Activated naive CD8-positive, alpha-beta T cell treated with anti-CD3 and anti-CD28 coated beads, Interleukin-2, amount 50 U/mL, for 24 hours (primary cell): ENCODE data around the gene RNF182.
"Not testable (repeated sequence)": the region's sequence is repeated elsewhere in the genome, so short reads cannot be mapped to it uniquely, and the experiment has no call there.

Source experiments
- ATAC-seq: fragments of 150-1000 bp; cut with Tn5 transposase; one replicate; pipeline ENCODE4 v1.10.0; 2021
- DNase-seq: peaks from one replicate; pipeline ENCODE4 v3.0.0; 2021
- H3K27ac Mint-ChIP-seq: one replicate; pipeline ENCODE4 v1.8.0; 2021; ENCODE audit warnings: mild to moderate bottlenecking, mixed read lengths
- H3K27me3 Mint-ChIP-seq: one replicate; pipeline ENCODE4 v1.8.0; 2021; ENCODE audit warnings: mixed read lengths
- H3K36me3 Mint-ChIP-seq: one replicate; pipeline ENCODE4 v1.8.0; 2021; ENCODE audit warnings: low read depth, mixed read lengths
- H3K4me1 Mint-ChIP-seq: one replicate; pipeline ENCODE4 v1.8.0; 2021; ENCODE audit warnings: mixed read lengths
- H3K4me3 Mint-ChIP-seq: one replicate; pipeline ENCODE4 v1.8.0; 2021; ENCODE audit warnings: mild to moderate bottlenecking, moderate library complexity, mixed read lengths
- H3K9me3 Mint-ChIP-seq: one replicate; pipeline ENCODE4 v1.8.0; 2021; ENCODE audit warnings: mixed read lengths

Gene RNF182

GRCh38 chr6:13972602-13973001 lies 47.9 kb downstream of the RNF182 start:
- peaks cover 17% of the 10 kb centered on the region for H3K27me3 Mint-ChIP-seq
- not testable (repeated sequence) for H3K4me3 Mint-ChIP-seq, ATAC-seq, H3K4me1 Mint-ChIP-seq, H3K27ac Mint-ChIP-seq, H3K36me3 Mint-ChIP-seq, DNase-seq
- H3K9me3 Mint-ChIP-seq: peaks cover 23% of the 10 kb centered on the region

DNA sequence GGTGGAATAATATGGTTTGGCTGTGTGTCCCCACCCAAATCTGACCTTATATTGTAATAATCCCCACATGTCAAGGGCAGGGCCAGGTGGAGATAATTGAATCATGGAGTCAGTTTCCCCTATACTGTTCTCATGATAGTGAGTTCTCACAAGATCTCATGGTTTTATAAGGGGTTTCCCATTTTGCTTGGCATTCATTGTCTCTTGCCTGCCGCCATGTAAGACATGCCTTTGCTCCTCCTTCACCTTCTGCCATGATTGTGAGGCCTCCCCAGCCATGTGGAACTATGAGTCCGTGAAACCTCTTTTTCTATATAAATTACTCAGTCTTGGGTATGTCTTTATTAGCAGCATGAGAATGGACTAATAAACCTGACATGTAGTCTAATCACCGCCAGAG lies 48.7 kb downstream of the RNF182 start:
- H3K4me1 Mint-ChIP-seq, ATAC-seq, H3K36me3 Mint-ChIP-seq, H3K4me3 Mint-ChIP-seq, DNase-seq, H3K27ac Mint-ChIP-seq: not testable (repeated sequence)
- peaks cover 23% of the 10 kb centered on the region for H3K9me3 Mint-ChIP-seq
- peaks cover 12% of the 10 kb centered on the region for H3K27me3 Mint-ChIP-seq

GRCh38 chr6:13978102-13978640 lies 53.4 kb downstream of the RNF182 start:
- no peak for DNase-seq
- Mint-ChIP-seq H3K4me1 (no peaks in the 10 kb centered on the region), H3K27me3 (peaks cover 6% of the 10 kb centered on the region), H3K27ac (no peak overlapping the region), H3K4me3 (no peak overlapping the region), H3K36me3 (no peaks in the 10 kb centered on the region), H3K9me3 (peaks cover 5% of the 10 kb centered on the region)
- no peak for ATAC-seq

- Mint-ChIP-seq H3K27ac (no peak overlapping the region), H3K4me1 (no peaks in the 10 kb centered on the region), H3K4me3 (no peak overlapping the region), H3K36me3 (no peaks in the 10 kb centered on the region), H3K9me3 (peaks cover under 1% of the 10 kb centered on the region), H3K27me3 (peaks cover 13% of the 10 kb centered on the region)
- ATAC-seq (no peak), DNase-seq (no peak)
These were observed 54.0 kb downstream of the RNF182 start for GRCh38 chr6:13978787-13979186.

DNA sequence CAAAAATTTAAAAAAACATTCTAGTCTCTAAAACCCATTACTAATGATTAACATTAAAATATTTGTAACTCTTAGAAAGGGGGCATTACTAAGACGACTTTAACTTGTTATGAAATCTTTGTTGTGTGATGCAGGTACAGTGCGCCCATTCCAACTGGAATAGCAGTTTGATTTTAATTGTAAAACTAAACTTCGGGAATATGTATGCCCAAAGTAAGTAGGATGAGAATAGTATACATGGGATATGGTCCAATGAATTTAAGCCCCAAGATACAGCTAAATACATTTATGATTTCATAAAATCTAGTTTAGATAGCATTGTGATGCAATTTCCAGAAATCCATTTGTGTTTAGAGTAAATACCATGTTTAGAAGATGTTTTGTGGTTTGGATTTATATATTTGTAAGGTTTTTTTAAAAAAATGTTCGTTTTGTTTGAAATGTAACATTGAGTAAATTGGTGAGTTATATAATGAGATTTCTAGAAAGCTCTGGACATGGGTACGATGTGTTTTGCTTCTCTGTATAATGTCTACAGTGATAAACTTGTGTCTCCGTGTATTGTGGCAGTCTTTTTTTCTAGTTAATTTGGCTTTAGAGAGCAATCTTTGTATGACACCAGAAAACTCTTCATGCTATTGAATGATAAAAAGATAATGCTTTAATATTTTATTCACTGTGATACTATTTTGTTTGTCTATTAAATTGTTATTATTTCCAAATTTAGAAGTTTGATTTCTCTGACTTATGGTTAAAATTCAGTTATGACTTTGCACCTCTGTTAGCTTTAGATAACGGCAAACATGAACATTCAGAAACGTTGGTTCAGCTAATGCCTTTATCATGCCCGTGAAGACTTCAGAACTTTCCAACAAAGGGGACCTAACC lies 54.8 kb downstream of the RNF182 start:
- H3K9me3 Mint-ChIP-seq: no peaks in the 10 kb centered on the region
- no peaks in the 10 kb centered on the region for H3K4me1 Mint-ChIP-seq
- no peaks in the 10 kb centered on the region for H3K36me3 Mint-ChIP-seq
- no peak overlapping the region for H3K4me3 Mint-ChIP-seq
- DNase-seq: no peak
- H3K27ac Mint-ChIP-seq: no peak overlapping the region
- H3K27me3 Mint-ChIP-seq: peaks cover 19% of the 10 kb centered on the region
- no peak for ATAC-seq

GRCh38 chr6:13980534-13980933 lies 55.8 kb downstream of the RNF182 start:
- Mint-ChIP-seq H3K27ac (no peak overlapping the region), H3K9me3 (no peaks in the 10 kb centered on the region), H3K4me3 (no peak overlapping the region), H3K27me3 (peaks cover 21% of the 10 kb centered on the region), H3K4me1 (no peaks in the 10 kb centered on the region), H3K36me3 (no peaks in the 10 kb centered on the region)
- DNase-seq (no peak), ATAC-seq (no peak)

GRCh38 chr6:13985663-13986325 lies 61.0 kb downstream of the RNF182 start:
- ATAC-seq (no peak), DNase-seq (no peak)
- Mint-ChIP-seq H3K9me3 (no peaks in the 10 kb centered on the region), H3K36me3 (no peaks in the 10 kb centered on the region), H3K27me3 (peaks cover 48% of the 10 kb centered on the region), H3K4me3 (no peak overlapping the region), H3K27ac (no peak overlapping the region), H3K4me1 (no peaks in the 10 kb centered on the region)

DNA sequence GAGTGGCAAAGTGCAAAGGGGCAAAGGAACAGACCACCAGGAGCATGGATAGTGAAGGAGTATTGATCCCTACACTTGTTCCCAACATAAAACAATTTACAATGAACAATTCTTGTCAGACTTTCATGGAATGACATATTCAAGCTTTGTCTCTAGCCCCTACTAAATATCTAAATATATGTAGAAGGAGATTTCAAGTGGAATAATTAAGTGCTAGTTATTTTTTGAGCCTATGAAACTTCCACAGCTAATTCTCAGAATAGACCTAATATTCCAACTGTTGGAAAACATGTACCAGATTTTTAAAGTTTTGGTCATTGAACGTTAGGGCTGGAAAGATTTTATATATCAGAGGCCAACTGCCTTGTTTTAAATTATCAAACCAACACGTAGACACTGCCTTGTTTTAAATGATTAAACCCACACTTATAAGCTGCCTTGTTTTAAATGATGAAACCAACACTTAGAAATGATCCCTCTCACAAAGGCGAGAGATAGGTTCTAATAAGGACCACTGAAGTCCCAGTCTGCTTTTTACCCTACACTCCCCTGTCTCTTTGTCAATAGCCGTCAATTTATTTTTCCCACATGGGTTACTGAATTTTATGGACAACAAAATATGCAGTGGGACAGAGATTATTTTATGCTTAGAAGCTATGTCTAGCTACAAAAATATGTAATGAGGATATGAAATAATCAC lies 62.1 kb downstream of the RNF182 start:
- ATAC-seq (no peak), DNase-seq (no peak)
- no peaks in the 10 kb centered on the region for H3K9me3 Mint-ChIP-seq
- no peak overlapping the region for H3K4me3 Mint-ChIP-seq
- no peaks in the 10 kb centered on the region for H3K4me1 Mint-ChIP-seq
- peaks cover 48% of the 10 kb centered on the region for H3K27me3 Mint-ChIP-seq
- H3K36me3 Mint-ChIP-seq: no peaks in the 10 kb centered on the region
- H3K27ac Mint-ChIP-seq: no peak overlapping the region

DNA sequence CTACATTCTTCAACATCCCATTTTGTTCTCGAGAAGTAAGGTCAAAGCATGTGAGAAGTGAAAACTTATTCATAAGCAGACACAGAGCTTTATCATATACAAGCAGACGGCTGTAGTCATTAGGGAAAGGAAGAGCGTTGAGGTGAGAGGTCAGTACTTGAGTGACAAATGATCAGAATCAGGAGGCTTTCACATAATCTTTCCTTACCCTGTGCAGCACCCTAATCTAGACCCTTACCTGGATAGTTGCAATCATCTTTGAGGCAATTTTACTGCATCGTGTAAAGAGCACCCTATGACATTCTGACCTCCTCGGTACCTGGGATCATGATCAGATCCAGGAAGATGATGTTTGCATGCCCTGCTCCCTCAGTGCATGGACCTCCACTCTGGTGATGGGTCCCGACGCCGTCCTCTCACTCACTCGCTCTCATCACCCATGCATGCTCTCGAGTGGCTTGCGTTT lies 62.7 kb downstream of the RNF182 start:
- H3K27me3 Mint-ChIP-seq: peaks cover 45% of the 10 kb centered on the region
- H3K4me3 Mint-ChIP-seq: no peak overlapping the region
- DNase-seq (no peak), ATAC-seq (no peak)
- no peaks in the 10 kb centered on the region for H3K4me1 Mint-ChIP-seq
- H3K9me3 Mint-ChIP-seq: no peaks in the 10 kb centered on the region
- H3K36me3 Mint-ChIP-seq: no peaks in the 10 kb centered on the region
- no peak overlapping the region for H3K27ac Mint-ChIP-seq

- Mint-ChIP-seq H3K27me3 (peaks cover 49% of the 10 kb centered on the region), H3K36me3 (no peaks in the 10 kb centered on the region), H3K4me3 (no peak overlapping the region), H3K4me1 (no peaks in the 10 kb centered on the region), H3K9me3 (no peaks in the 10 kb centered on the region), H3K27ac (no peak overlapping the region)
- ATAC-seq (no peak), DNase-seq (no peak)
These were observed 63.4 kb downstream of the RNF182 start for GRCh38 chr6:13988049-13988738.

DNA sequence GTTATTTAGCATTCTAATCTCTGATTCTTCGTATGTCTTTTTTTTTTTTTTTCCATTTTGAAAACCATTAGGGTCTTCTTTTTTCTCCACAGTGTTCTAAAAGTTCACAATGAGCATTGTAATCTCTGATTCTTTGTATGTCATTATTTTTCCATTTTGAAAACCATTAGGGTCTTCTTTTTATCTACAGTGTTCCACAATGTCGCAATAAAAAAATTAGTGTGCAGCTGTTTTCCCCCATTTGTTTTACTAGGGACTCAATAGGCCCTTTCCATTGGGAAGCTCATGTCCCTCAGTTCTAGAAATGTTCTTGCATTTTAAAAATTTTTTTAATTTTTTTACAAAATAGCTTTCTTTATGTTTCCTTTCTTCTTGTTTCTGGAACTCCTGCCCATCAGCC lies 64.2 kb downstream of the RNF182 start:
- ATAC-seq (no peak), DNase-seq (no peak)
- H3K4me1 Mint-ChIP-seq: no peaks in the 10 kb centered on the region
- no peaks in the 10 kb centered on the region for H3K9me3 Mint-ChIP-seq
- no peaks in the 10 kb centered on the region for H3K36me3 Mint-ChIP-seq
- peaks cover 45% of the 10 kb centered on the region for H3K27me3 Mint-ChIP-seq
- no peak overlapping the region for H3K4me3 Mint-ChIP-seq
- no peak overlapping the region for H3K27ac Mint-ChIP-seq

DNA sequence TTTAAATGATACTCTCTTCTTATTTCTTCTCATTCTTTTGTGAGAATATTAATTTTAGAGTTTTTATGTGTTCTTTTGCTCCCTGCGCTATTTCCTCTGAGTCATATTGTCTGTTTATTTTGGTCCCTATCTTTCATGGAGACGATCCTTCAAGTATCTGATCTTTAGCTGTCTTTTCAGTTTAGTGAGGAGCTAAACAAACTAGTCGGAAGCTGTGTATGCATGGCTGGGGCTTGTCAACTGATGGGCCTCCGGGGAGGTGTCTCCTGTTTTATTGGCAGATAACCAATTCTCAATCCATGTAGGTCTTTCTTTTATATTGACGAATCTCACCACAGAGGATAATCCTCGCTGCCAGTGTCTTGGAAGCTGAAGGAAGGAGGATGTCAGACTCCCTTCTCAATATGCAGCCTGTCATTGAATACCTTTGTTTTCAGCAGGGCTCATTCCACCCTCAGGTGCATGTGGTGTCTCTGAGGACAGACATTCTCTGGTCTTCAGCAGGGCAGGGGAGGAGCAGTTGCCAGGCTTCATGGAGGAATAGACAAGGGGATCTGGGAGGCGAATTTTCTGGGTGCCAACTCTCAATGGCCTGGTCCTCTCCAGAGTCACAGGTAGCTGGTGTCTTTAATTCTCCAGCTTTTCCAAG lies 64.9 kb downstream of the RNF182 start:
- peaks cover 39% of the 10 kb centered on the region for H3K27me3 Mint-ChIP-seq
- H3K4me1 Mint-ChIP-seq: no peaks in the 10 kb centered on the region
- DNase-seq: no peak
- no peak for ATAC-seq
- H3K4me3 Mint-ChIP-seq: no peak overlapping the region
- no peaks in the 10 kb centered on the region for H3K36me3 Mint-ChIP-seq
- H3K27ac Mint-ChIP-seq: no peak overlapping the region
- no peaks in the 10 kb centered on the region for H3K9me3 Mint-ChIP-seq

GRCh38 chr6:13990796-13991195 lies 66.0 kb downstream of the RNF182 start:
- Mint-ChIP-seq H3K36me3 (no peaks in the 10 kb centered on the region), H3K27ac (no peak overlapping the region), H3K9me3 (no peaks in the 10 kb centered on the region), H3K4me1 (no peaks in the 10 kb centered on the region), H3K4me3 (no peak overlapping the region), H3K27me3 (peaks cover 35% of the 10 kb centered on the region)
- ATAC-seq (no peak), DNase-seq (no peak)

GRCh38 chr6:13991393-13991792 lies 66.6 kb downstream of the RNF182 start:
- no peaks in the 10 kb centered on the region for H3K36me3 Mint-ChIP-seq
- no peaks in the 10 kb centered on the region for H3K4me1 Mint-ChIP-seq
- H3K27ac Mint-ChIP-seq: no peak overlapping the region
- DNase-seq: no peak
- H3K4me3 Mint-ChIP-seq: no peak overlapping the region
- H3K9me3 Mint-ChIP-seq: no peaks in the 10 kb centered on the region
- peaks cover 34% of the 10 kb centered on the region for H3K27me3 Mint-ChIP-seq
- no peak for ATAC-seq
